ENCODE results near the gene TAS1R3. TPM values are rescaled to one million over a fixed set of nuclear protein-coding genes. Genes with fewer than 3 reads are reported as not detected.
A peak's percentile ranks its signal among the peaks of the same experiment; 100 is the strongest.

Gene TAS1R3
- total RNA-seq, 1 donor from 2014 or later, result 0.93 TPM

DNA sequence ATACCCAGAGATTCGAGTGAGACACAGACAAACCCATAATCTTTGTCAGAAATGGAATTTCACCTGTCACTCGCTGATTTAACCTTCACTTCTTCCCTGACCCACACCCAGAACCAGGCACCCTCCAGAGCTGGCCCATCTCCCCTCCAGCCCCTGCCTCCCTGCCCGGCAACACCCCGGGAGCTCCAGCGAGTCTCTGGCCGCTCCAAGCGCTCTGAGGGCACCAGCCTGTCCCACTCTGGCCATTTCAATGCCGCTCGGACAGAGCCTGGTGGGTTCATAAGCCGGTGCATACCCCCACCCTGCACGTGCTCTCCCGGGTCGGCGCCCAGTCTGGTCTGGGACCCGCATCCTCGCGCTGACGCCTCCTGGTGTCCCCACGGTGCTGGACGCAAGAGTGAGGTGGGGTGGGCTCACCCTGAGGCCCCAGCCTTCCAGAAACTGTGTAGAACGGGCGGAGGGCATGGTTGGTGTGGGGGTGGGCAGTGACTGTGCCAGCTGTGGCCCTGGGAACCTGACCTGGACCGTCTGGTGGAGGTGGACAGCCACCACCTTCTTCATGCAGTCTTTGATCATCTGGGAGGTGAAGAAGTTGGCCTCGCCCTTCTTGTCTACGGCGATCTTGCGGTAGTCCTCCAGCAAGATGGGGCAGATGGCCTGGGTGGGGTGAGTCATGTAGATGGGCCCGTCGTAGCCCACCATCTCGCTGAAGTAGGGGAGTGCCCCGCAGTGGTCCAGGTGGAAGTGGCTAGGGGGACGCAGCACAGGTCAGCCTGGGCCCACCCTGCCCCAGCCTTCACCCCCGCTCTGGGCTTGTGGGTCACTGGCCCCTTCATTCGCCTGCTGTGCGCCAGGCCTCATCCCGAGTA lies 12.1 kb upstream of the TAS1R3 start:
- TF ChIP-seq CTCF (IDR thresholded peaks at IDR 0.05; ENCODE audit: borderline replicate concordance), result no peak
- DNase-seq, result no peak
- intact Hi-C loops (cut with micrococcal nuclease), result no loop called here
- Histone ChIP-seq H3K9me3 (replicated peaks) (no peaks in the 10 kb centered on the region), H3K27me3 (ENCODE audit: low read depth) (no peaks in the 10 kb centered on the region), H3K4me1 (peaks cover 62% of the 10 kb centered on the region), H3K36me3 (peaks cover 65% of the 10 kb centered on the region), H3K27ac (replicated peaks) (peak overlapping the region; percentile 81), H3K4me3 (no peak overlapping the region)

DNA sequence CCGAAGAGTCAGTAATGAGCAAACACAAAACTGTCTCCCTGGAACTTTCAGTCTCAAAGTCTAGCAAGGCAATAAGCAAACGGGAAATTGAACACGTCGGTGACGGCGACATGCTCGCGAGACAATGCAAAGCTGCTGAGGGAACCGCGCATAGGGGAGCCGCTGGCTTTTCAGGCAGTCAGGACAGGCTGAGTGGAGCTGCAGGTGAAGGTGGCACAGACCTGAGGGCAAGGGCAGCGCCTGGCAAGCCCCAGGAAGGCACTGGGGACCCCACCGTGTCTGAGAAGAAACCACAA lies 11.5 kb upstream of the TAS1R3 start:
- intact Hi-C loops (cut with micrococcal nuclease), result no loop called here
- Histone ChIP-seq H3K4me1 (peaks cover 66% of the 10 kb centered on the region), H3K27ac (replicated peaks) (peak overlapping the region; percentile 81), H3K27me3 (ENCODE audit: low read depth) (no peaks in the 10 kb centered on the region), H3K36me3 (peaks cover 59% of the 10 kb centered on the region), H3K4me3 (no peak overlapping the region), H3K9me3 (replicated peaks) (no peaks in the 10 kb centered on the region)
- no peak for DNase-seq
- no peak for TF ChIP-seq CTCF (IDR thresholded peaks at IDR 0.05; ENCODE audit: borderline replicate concordance)

DNA sequence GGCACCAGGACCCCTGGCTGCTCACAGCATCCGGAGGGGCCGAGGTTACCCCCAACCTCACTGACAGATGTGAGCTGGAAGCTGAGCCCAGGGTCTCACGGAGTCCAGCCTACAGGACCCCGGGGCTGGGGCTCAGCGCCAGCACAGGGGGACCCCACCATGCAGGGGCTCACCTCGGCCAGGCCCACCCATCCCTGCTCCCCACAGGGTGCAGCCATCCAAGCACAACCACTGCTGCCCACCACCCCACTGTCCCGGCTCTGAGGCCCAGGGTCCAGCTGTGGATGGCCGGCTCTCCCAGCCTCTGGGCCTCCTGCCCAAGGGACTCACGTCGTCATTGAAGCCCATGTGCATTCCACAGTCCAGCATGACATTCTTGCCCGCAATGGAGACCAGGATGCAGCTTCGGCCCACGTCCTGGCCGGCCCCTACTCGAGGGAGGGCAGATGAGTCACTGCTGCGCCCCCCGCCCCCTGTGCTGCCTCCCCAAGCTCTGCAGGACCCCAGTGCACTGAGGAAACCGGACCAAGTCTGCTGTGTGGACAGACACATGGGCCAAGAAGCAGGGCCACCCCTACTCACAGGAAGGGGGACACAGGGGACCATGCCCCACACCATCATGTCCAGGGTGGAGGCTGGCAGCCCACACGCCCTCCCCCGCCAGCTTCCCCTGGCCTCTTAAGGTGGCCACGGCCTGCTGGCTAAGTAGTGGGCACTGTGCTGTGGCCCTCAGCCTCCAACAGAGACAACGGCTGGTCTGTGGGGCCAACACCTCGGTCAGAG lies 10.2 kb upstream of the TAS1R3 start:
- no peaks in the 10 kb centered on the region for H3K9me3 ChIP-seq (replicated peaks)
- DNase-seq, result no peak
- peaks cover 78% of the 10 kb centered on the region for H3K4me1 ChIP-seq
- no peak overlapping the region for H3K4me3 ChIP-seq
- no peak for TF ChIP-seq CTCF (IDR thresholded peaks at IDR 0.05; ENCODE audit: borderline replicate concordance)
- peaks cover 51% of the 10 kb centered on the region for H3K36me3 ChIP-seq
- no peaks in the 10 kb centered on the region for H3K27me3 ChIP-seq (ENCODE audit: low read depth)
- peak overlapping the region; percentile 19 for H3K27ac ChIP-seq (replicated peaks)
- intact Hi-C loops (cut with micrococcal nuclease), result no loop called here

- no peak for DNase-seq
- no peaks in the 10 kb centered on the region for H3K9me3 ChIP-seq (replicated peaks)
- intact Hi-C loops (cut with micrococcal nuclease), result no loop called here
- peak overlapping the region; percentile 19 for H3K27ac ChIP-seq (replicated peaks)
- no peak overlapping the region for H3K4me3 ChIP-seq
- no peak for TF ChIP-seq CTCF (IDR thresholded peaks at IDR 0.05; ENCODE audit: borderline replicate concordance)
- H3K36me3 ChIP-seq, result peaks cover 51% of the 10 kb centered on the region
- no peaks in the 10 kb centered on the region for H3K27me3 ChIP-seq (ENCODE audit: low read depth)
- H3K4me1 ChIP-seq, result peaks cover 85% of the 10 kb centered on the region
Measured at GRCh38 chr1:1321477-1321876, 9.6 kb upstream of the TAS1R3 start.

DNA sequence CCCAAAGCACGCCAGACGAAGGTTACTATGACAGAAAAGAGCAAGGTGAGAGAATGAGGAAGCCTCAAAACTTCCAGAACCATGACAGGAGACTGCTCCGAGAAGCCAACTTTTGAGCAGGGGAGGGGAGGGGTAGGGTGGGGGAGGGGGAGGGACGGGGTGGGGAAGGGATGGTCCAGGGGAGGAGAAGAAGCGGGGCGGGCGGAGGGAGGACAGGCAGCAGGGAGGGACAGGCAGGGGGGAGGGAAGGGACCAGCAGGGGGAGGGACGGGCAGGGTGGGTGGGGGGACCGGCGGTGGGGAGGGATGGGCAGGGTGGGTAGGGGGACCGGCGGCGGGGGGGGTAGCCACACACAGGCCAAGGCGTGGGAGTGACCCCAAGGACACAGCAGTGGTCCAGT lies 8.7 kb upstream of the TAS1R3 start:
- Histone ChIP-seq H3K9me3 (replicated peaks) (no peaks in the 10 kb centered on the region), H3K36me3 (peaks cover 49% of the 10 kb centered on the region), H3K4me3 (no peak overlapping the region), H3K4me1 (peaks cover 92% of the 10 kb centered on the region), H3K27ac (replicated peaks) (no peak overlapping the region), H3K27me3 (ENCODE audit: low read depth) (no peaks in the 10 kb centered on the region)
- no peak for TF ChIP-seq CTCF (IDR thresholded peaks at IDR 0.05; ENCODE audit: borderline replicate concordance)
- intact Hi-C loops (cut with micrococcal nuclease), result no loop called here
- DNase-seq, result no peak
